Measurements from ENCODE around the gene GPR32.

GRCh38 chr19:50725911-50726230 lies 44.4 kb upstream of the GPR32 start:
- no peak for TF ChIP-seq CTCF (IDR thresholded peaks at IDR 0.05)
- TF ChIP-seq POLR2A (IDR thresholded peaks at IDR 0.05) = no peak

All from body of pancreas (tissue), 4 donors.